Thoracic aorta (tissue), 2 donors: Measurements from ENCODE around the gene SOWAHC. TPM values are rescaled to one million over a fixed set of nuclear protein-coding genes. Genes with fewer than 3 reads are reported as not detected.
A peak's percentile ranks its signal among the peaks of the same experiment; 100 is the strongest.

Experiments
- ATAC-seq: fragments of 150-250 bp; one replicate; pipeline ENCODE4 v1.8.0; 2017; ENCODE audit warnings: low read depth; ENCODE audit not compliant: insufficient number of reproducible peaks, low FRiP score
- DNase-seq: peaks from one replicate; pipeline ENCODE4 v3.0.0-alpha.2; 2020; ENCODE audit warnings: low spot score
- H3K27ac ChIP-seq, 2 donors: fragments of 200-600 bp; sonication (generic); 1 replicate in 1 of 2; 2 replicates in 1 of 2; pipeline ENCODE4 v1.5.1; 2016; ENCODE audit warnings: mild to moderate bottlenecking in 2 of 2, moderate library complexity in 2 of 2
- H3K27me3 ChIP-seq: fragments of 200-600 bp; sonication (generic); replicated peaks from 2 replicates; pipeline ENCODE4 v1.6.0; 2016; ENCODE audit warnings: mild to moderate bottlenecking; ENCODE audit not compliant: insufficient read depth
- H3K36me3 ChIP-seq: fragments of 200-600 bp; sonication (generic); one replicate; pipeline ENCODE4 v1.5.1; 2016
- H3K4me1 ChIP-seq, 2 donors: fragments of 200-600 bp; sonication (generic); 1 replicate in 1 of 2; 2 replicates in 1 of 2; pipeline versions ENCODE4 v1.5.1 to v1.6.0; 2016; ENCODE audit warnings: low read depth in 2 of 2, mild to moderate bottlenecking in 1 of 2; ENCODE audit not compliant: control insufficient read depth in 1 of 2
- H3K4me3 ChIP-seq: fragments of 200-600 bp; sonication (generic); 2 replicates; pipeline ENCODE4 v1.5.1; 2016; ENCODE audit warnings: mild to moderate bottlenecking
- H3K9me3 ChIP-seq: fragments of 200-600 bp; sonication (generic); 2 replicates; pipeline ENCODE4 v1.5.1; 2016
- total RNA-seq, 2 donors: library from RNA; depleted of rRNA; stranded (reverse); fragments of >200 nt; gene quantifications; one replicate each; pipeline versions ENCODE4 v1.1.0 to v1.2.3, GENCODE V29; 2016
- TF ChIP-seq, protein P1 (sequence below): fragments of 200-600 bp; sonication (generic); IDR thresholded peaks from one replicate; pipeline ENCODE4 v1.5.1; 2019; ENCODE audit warnings: antibody characterized with exemption

SOWAHC gene
- total RNA-seq, 2 donors from 2014 or later: 19.4 to 29.4 TPM

DNA sequence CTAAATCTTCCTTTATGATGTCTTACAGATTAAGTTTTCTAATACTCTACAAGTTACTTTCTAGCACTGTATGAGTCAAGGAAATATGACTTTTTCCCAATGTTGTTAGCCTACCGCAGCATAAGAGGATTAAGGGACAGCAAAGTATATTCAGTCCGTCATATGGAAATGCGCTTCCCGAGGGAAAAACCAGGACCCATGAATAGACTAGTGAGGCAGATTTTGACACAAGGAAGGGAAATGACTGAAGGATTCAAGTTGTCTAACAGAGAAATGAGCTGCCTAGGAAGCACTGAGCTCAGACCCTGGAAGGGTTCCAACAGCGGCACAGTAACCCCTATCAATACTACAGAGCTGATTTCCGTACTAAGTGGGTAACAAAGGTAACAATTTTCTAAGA, 12.4 kb upstream of the SOWAHC start:
- DNase-seq: no peak
- Histone ChIP-seq H3K4me3 (no peak overlapping the region), H3K27ac (no peak overlapping the region), H3K27me3 (no peaks in the 10 kb centered on the region), H3K36me3 (no peaks in the 10 kb centered on the region), H3K4me1 (peaks cover 22 to 45% of the 10 kb centered on the region in 2 donors), H3K9me3 (no peaks in the 10 kb centered on the region)
- no peak for ATAC-seq
- TF ChIP-seq, protein P1, sequence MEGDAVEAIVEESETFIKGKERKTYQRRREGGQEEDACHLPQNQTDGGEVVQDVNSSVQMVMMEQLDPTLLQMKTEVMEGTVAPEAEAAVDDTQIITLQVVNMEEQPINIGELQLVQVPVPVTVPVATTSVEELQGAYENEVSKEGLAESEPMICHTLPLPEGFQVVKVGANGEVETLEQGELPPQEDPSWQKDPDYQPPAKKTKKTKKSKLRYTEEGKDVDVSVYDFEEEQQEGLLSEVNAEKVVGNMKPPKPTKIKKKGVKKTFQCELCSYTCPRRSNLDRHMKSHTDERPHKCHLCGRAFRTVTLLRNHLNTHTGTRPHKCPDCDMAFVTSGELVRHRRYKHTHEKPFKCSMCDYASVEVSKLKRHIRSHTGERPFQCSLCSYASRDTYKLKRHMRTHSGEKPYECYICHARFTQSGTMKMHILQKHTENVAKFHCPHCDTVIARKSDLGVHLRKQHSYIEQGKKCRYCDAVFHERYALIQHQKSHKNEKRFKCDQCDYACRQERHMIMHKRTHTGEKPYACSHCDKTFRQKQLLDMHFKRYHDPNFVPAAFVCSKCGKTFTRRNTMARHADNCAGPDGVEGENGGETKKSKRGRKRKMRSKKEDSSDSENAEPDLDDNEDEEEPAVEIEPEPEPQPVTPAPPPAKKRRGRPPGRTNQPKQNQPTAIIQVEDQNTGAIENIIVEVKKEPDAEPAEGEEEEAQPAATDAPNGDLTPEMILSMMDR: no peak

GRCh38 chr2:109602617-109603188, 11.5 kb upstream of the SOWAHC start:
- TF ChIP-seq, protein P1: no peak
- DNase-seq (no peak), ATAC-seq (no peak)
- H3K27ac ChIP-seq: no peak overlapping the region
- H3K4me3 ChIP-seq: no peak overlapping the region
- H3K36me3 ChIP-seq: no peaks in the 10 kb centered on the region
- H3K4me1 ChIP-seq: peaks cover 23 to 46% of the 10 kb centered on the region in 2 donors
- H3K9me3 ChIP-seq: no peaks in the 10 kb centered on the region
- no peaks in the 10 kb centered on the region for H3K27me3 ChIP-seq

GRCh38 chr2:109604597-109604996, 9.6 kb upstream of the SOWAHC start:
- Histone ChIP-seq H3K9me3 (no peaks in the 10 kb centered on the region), H3K36me3 (no peaks in the 10 kb centered on the region), H3K4me3 (no peak overlapping the region), H3K27me3 (no peaks in the 10 kb centered on the region), H3K27ac (no peak overlapping the region), H3K4me1 (peaks cover 24 to 56% of the 10 kb centered on the region in 2 donors)
- no peak for DNase-seq
- TF ChIP-seq, protein P1: no peak
- peak; percentile 71 for ATAC-seq

- H3K9me3 ChIP-seq: no peaks in the 10 kb centered on the region
- TF ChIP-seq, protein P1: no peak
- H3K4me3 ChIP-seq: no peak overlapping the region
- ATAC-seq: no peak
- DNase-seq: no peak
- peaks cover 24 to 70% of the 10 kb centered on the region in 2 donors for H3K4me1 ChIP-seq
- peak overlapping the region in 1 of 2 donors; percentile 91 for H3K27ac ChIP-seq
- H3K36me3 ChIP-seq: no peaks in the 10 kb centered on the region
- no peaks in the 10 kb centered on the region for H3K27me3 ChIP-seq
Observed at GRCh38 chr2:109607766-109608165, 6.4 kb upstream of the SOWAHC start.

GRCh38 chr2:109609352-109610024, 4.7 kb upstream of the SOWAHC start:
- no peaks in the 10 kb centered on the region for H3K36me3 ChIP-seq
- DNase-seq: no peak
- H3K9me3 ChIP-seq: no peaks in the 10 kb centered on the region
- peaks cover 24 to 70% of the 10 kb centered on the region in 2 donors for H3K4me1 ChIP-seq
- peak overlapping the region; percentile 69 to 91 for H3K27ac ChIP-seq
- TF ChIP-seq, protein P1: no peak
- H3K27me3 ChIP-seq: no peaks in the 10 kb centered on the region
- H3K4me3 ChIP-seq: peak overlapping the region; percentile 53
- no peak for ATAC-seq
